ENCODE data around the gene CFAP58.

Gene CFAP58

DNA sequence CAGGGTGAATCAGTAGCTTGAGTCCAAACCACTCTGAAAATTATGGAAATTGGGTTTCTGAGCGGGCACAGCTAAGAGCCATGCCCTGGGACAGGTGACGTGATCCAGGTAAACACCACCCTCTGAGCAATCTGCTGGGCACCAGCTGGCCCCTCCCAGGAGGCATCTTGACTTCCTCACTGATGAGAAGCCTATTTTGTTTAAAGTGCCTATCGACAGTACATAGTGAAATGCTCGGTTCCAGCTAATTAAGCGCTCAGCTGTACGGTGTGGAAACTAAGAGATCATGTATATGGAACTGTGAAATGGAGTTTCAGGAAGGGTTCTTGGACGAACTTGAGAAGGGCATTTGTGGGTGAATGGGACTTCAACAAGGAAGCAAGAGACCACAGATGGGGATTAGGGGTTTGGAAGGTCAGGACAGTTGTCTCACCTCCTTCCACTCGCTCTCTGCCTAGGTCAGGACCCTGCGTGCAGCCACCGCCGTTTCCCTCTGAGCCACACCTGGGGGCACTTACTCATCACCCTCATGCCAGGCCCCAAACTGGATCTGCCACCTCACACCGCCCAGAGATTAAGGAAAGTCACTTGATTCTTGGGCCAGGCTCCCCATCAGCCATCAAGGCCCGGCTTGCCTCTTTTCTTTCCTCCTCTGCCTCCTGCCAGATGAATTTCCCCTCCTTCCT, 18.5 kb upstream of the CFAP58 start:
- DNase-seq, result peak; percentile 44

DNA sequence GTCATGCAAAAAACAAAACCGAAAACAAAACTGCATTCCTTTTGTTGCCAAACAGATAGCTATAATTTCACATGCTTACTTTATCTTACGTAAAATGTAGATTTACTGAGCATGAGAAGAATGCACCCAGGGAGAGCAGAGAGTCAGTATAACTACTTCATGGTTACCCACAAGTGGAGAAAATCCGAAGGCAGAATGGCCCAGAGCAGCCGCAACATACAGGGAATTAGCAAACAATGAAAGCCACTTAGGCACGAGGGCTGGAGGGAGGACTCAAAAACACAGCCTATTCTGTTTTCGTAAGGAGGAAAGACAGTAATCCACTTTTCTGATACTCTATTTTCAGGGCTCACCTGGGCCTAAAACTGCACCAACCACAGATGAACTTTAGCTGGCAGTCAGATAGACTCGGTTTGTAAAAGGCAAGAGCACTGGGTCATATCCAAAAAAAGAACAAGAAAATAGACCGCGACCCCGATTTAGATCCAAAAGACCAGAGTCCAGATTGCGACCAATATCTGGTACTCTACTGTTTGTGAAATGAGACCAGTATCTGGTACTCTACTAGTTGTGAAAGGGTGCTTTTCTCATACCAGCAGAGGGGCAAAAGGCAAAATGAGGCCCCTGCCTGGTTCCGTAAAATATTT, 16.7 kb upstream of the CFAP58 start:
- DNase-seq, result no peak

- DNase-seq, result no peak
Measured at GRCh38 chr10:104337521-104337984, 16.1 kb upstream of the CFAP58 start.

- DNase-seq, result peak; percentile 85
Measured at GRCh38 chr10:104337985-104338735, 15.5 kb upstream of the CFAP58 start, which contains the start of gene ITPRIP. Gene ITPRIP, minus strand, starts transcription at chr10:104338465. Its CDS starts 22,414 bp downstream, at chr10:104316051.

- DNase-seq, result no peak
Measured at GRCh38 chr10:104339469-104340110, 14.0 kb upstream of the CFAP58 start.

GRCh38 chr10:104340111-104340526, 13.5 kb upstream of the CFAP58 start:
- no peak for DNase-seq

- no peak for DNase-seq
Measured at GRCh38 chr10:104340641-104341040, 13.0 kb upstream of the CFAP58 start.

GRCh38 chr10:104342941-104343411, 10.7 kb upstream of the CFAP58 start:
- no peak for DNase-seq

- no peak for DNase-seq
Measured at GRCh38 chr10:104344219-104344618, 9.4 kb upstream of the CFAP58 start.

DNA sequence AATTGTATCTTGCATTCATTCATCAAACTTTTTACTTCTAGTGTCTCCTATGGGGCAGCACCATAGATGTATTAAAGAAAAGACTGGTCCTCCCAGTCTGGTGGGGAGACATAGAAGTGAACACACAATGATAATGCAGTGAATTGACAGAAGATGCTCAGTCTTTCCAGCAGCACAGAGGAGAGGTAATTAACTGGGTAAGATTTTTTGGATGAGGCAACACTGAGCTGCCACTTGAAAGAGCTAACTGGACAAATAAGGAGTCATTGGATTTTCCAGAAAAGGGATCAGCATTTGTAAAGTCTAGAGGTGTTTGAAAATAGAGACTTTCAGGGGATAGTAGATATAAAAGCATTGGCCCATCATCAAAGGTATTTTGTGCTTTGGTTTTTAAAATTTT, 8.1 kb upstream of the CFAP58 start:
- DNase-seq, result no peak

- no peak for DNase-seq
Measured at GRCh38 chr10:104345941-104346340, 7.7 kb upstream of the CFAP58 start.

DNA sequence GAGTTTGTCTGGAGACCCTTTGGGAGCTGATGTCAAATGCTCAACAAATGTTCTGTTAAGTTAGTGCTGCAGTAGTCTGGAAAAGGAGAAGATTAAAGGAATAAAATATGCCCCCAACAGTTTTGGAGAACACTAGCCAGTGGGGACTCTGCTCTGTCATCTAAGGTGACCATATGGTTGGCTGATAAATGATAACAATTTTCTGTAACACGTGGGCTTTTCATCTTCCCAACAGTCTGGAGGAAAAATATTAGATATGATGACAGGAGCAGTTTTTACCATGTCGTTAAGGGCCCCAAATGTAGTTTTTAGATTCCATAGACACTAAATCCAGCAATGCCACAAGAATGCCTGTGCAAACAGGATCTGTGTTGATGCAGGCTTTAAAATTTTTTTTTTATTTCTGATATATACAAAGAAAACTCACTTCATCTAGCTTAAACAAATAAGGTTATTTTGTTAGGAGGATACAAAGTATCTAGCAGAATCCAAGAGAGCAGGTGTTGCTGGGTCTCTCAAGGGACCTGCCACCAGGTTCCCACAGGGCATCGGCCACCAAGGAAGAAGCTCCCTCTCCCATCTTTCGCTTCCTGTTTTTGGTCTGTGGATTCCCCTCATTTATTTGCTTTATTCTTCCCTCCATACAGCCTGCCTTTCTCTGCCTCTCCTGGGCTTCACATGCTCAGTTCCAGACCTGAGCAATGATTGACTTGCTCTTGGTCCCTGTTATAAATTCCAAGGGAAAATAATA, 6.2 kb upstream of the CFAP58 start:
- no peak for DNase-seq

DNA sequence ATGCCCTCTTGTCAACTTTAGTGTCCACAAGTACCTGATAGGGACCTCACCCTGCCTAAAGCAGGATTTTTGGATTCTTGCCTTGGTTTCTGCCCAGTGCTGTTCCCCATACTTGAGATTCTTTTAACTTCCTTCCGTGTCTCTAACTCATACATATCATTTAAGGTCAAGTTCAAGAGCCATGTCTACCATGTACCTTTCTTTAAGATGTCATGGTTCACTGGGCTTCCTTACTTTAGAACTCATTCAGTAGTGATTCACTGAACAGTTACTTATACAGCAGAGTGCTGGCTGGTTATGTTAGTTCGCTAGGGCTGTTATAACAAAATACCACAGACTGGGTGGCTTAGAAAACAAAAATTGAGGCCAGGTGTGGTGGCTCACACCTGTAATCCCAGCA, 5.0 kb upstream of the CFAP58 start:
- no peak for DNase-seq

DNA sequence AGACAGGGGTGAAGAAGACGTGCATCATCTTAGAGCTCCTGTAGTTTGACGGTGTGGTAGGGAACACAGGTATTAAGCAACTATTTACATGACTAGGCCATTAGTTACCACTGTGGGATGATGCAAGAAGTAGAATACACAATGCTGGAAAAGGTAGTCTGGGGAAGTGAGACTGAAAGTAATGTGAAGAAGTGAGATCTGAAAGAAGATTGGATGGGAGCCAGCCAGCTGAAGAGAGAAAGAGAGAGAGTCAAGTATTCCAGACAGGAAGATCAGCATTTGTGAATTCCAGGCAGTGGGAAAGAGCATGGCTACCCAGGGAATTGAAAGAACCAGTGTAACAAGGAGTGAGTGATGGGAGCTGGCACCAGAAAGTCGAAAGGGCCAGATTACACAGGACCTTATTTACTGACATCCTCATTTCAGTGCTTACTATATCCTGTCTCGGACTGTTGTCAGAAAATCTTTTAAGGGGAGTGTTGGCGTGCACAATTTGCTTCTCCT, 4.0 kb upstream of the CFAP58 start:
- DNase-seq, result no peak

GRCh38 chr10:104350127-104350635, 3.5 kb upstream of the CFAP58 start:
- no peak for DNase-seq

- DNase-seq, result no peak
Measured at GRCh38 chr10:104351061-104351702, 2.5 kb upstream of the CFAP58 start.

- no peak for DNase-seq
Measured at GRCh38 chr10:104351919-104352318, 1.7 kb upstream of the CFAP58 start.

- DNase-seq, result no peak
Measured at GRCh38 chr10:104359811-104360210, 6.2 kb downstream of the CFAP58 start.

- no peak for DNase-seq
Measured at GRCh38 chr10:104367904-104368303, 14.3 kb downstream of the CFAP58 start.

DNA sequence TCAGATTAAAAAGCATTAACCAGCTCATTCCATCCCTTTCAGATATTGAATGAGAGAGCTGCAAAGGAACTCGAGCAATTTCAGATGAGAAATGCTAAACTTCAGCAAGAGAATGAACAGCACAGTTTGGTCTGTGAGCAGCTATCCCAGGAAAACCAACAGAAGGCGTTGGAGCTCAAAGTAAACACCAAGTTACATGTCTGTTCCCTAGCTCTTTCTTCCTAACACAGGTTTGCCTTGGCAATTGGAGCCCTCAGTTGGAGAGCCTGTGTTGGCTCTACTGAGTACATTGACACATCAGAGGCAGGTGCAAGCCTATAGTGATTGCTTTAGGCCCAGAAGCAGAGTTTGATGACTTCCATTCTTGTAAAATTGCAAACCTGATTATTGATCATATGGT, 14.7 kb downstream of the CFAP58 start:
- no peak for DNase-seq

- DNase-seq, result no peak
Measured at GRCh38 chr10:104371753-104372152, 18.1 kb downstream of the CFAP58 start.
